Activated naive CD4-positive, alpha-beta T cell treated with anti-CD3 and anti-CD28 coated beads, Interleukin-2, amount 10 ng/mL, durations not matched to agents 7 days and 5 days (primary cell): ENCODE data around the gene PRPF8.

Experiments
- CTCF ChIA-PET: fragments of 350-600 bp; sonication (Branson Sonifier 250); formaldehyde crosslinking; loops from one replicate; lab custom pipeline; 2021; ENCODE audit warnings: antibody characterized with exemption; lab: Charles Lee
- DNase-seq: peaks from one replicate; pipeline ENCODE4 v3.0.0-alpha.2; 2020
- H3K27ac Mint-ChIP-seq: one replicate; pipeline ENCODE4 v1.8.0; 2021; ENCODE audit warnings: mild to moderate bottlenecking, moderate library complexity, mixed read lengths
- H3K27me3 Mint-ChIP-seq: one replicate; pipeline ENCODE4 v1.8.0; 2021; ENCODE audit warnings: mild to moderate bottlenecking, mixed read lengths
- H3K36me3 Mint-ChIP-seq: one replicate; pipeline ENCODE4 v1.8.0; 2021; ENCODE audit warnings: mixed read lengths
- H3K4me1 Mint-ChIP-seq: one replicate; pipeline ENCODE4 v1.8.0; 2021; ENCODE audit warnings: mixed read lengths
- H3K4me3 Mint-ChIP-seq: one replicate; pipeline ENCODE4 v1.8.0; 2021; ENCODE audit warnings: mild to moderate bottlenecking, moderate library complexity, mixed read lengths
- H3K9me3 Mint-ChIP-seq: one replicate; pipeline ENCODE4 v1.8.0; 2021; ENCODE audit warnings: mixed read lengths

Gene PRPF8

GRCh38 chr17:1607971-1608320, 76.7 kb downstream of the PRPF8 start:
- Mint-ChIP-seq H3K36me3 (no peaks in the 10 kb centered on the region), H3K4me1 (no peaks in the 10 kb centered on the region), H3K9me3 (no peaks in the 10 kb centered on the region), H3K27me3 (peaks cover 20% of the 10 kb centered on the region), H3K4me3 (no peak overlapping the region), H3K27ac (no peak overlapping the region)
- DNase-seq, result no peak
- CTCF ChIA-PET, result interaction anchor here (0.8 to 2.1 kb wide), 2 partner anchors 34 to 41 kb away, joined by 3 to 5 read pairs; no protein-coding TSS in a partner anchor

- no peak for DNase-seq
- H3K36me3 Mint-ChIP-seq, result no peaks in the 10 kb centered on the region
- no peaks in the 10 kb centered on the region for H3K4me1 Mint-ChIP-seq
- H3K27ac Mint-ChIP-seq, result no peak overlapping the region
- H3K4me3 Mint-ChIP-seq, result no peak overlapping the region
- peaks cover 4% of the 10 kb centered on the region for H3K9me3 Mint-ChIP-seq
- H3K27me3 Mint-ChIP-seq, result peaks cover 23% of the 10 kb centered on the region
- CTCF ChIA-PET, result no interaction called here
Observed at GRCh38 chr17:1606352-1606985, 78.2 kb downstream of the PRPF8 start.

GRCh38 chr17:1605681-1606351, 78.9 kb downstream of the PRPF8 start:
- H3K27ac Mint-ChIP-seq, result no peak overlapping the region
- H3K27me3 Mint-ChIP-seq, result peaks cover 23% of the 10 kb centered on the region
- H3K4me1 Mint-ChIP-seq, result no peaks in the 10 kb centered on the region
- peaks cover 7% of the 10 kb centered on the region for H3K9me3 Mint-ChIP-seq
- no peaks in the 10 kb centered on the region for H3K36me3 Mint-ChIP-seq
- no peak overlapping the region for H3K4me3 Mint-ChIP-seq
- no peak for DNase-seq
- CTCF ChIA-PET, result no interaction called here

GRCh38 chr17:1604831-1605528, 79.7 kb downstream of the PRPF8 start:
- H3K4me1 Mint-ChIP-seq, result no peaks in the 10 kb centered on the region
- peaks cover 23% of the 10 kb centered on the region for H3K27me3 Mint-ChIP-seq
- no peak overlapping the region for H3K27ac Mint-ChIP-seq
- peaks cover 7% of the 10 kb centered on the region for H3K9me3 Mint-ChIP-seq
- H3K4me3 Mint-ChIP-seq, result no peak overlapping the region
- CTCF ChIA-PET, result no interaction called here
- DNase-seq, result no peak
- no peaks in the 10 kb centered on the region for H3K36me3 Mint-ChIP-seq

GRCh38 chr17:1601571-1601970, 83.1 kb downstream of the PRPF8 start:
- peaks cover 19% of the 10 kb centered on the region for H3K27me3 Mint-ChIP-seq
- no peaks in the 10 kb centered on the region for H3K4me1 Mint-ChIP-seq
- H3K27ac Mint-ChIP-seq, result no peak overlapping the region
- CTCF ChIA-PET, result no interaction called here
- H3K4me3 Mint-ChIP-seq, result no peak overlapping the region
- H3K9me3 Mint-ChIP-seq, result peaks cover 7% of the 10 kb centered on the region
- no peaks in the 10 kb centered on the region for H3K36me3 Mint-ChIP-seq
- no peak for DNase-seq
